Fibroblast of skin of back (primary cell): ENCODE data around the gene ALOX15B.
"Not testable (repeated sequence)": the region's sequence is repeated elsewhere in the genome, so short reads cannot be mapped to it uniquely, and the experiment has no call there.

Experiments
- DNase-seq: peaks from one replicate; pipeline ENCODE4 v3.0.0-alpha.2; 2013

Gene ALOX15B

GRCh38 chr17:8062807-8063483 is 24.1 kb downstream of the ALOX15B start:
- no peak for DNase-seq

GRCh38 chr17:8063761-8064534 is 25.1 kb downstream of the ALOX15B start:
- no peak for DNase-seq

- no peak for DNase-seq
Observed at GRCh38 chr17:8064561-8065019, 25.7 kb downstream of the ALOX15B start.

GRCh38 chr17:8066841-8067775 is 28.2 kb downstream of the ALOX15B start:
- DNase-seq, result no peak

- no peak for DNase-seq
Observed at GRCh38 chr17:8067806-8068205, 28.9 kb downstream of the ALOX15B start.

- no peak for DNase-seq
Observed at GRCh38 chr17:8068736-8069586, 30.1 kb downstream of the ALOX15B start.

GRCh38 chr17:8069587-8069860 is 30.7 kb downstream of the ALOX15B start:
- no peak for DNase-seq

GRCh38 chr17:8071496-8071895 is 32.6 kb downstream of the ALOX15B start:
- no peak for DNase-seq

- DNase-seq, result no peak
Observed at GRCh38 chr17:8072341-8072728, 33.5 kb downstream of the ALOX15B start.

- no peak for DNase-seq
Observed at GRCh38 chr17:8072729-8073461, 34.0 kb downstream of the ALOX15B start.

GRCh38 chr17:8073627-8074484 is 35.0 kb downstream of the ALOX15B start:
- DNase-seq, result peak; percentile 50

- DNase-seq, result no peak
Observed at GRCh38 chr17:8074554-8074953, 35.7 kb downstream of the ALOX15B start.

GRCh38 chr17:8075081-8075480 is 36.2 kb downstream of the ALOX15B start:
- DNase-seq, result no peak

GRCh38 chr17:8075574-8076342 is 36.9 kb downstream of the ALOX15B start:
- DNase-seq, result no peak

GRCh38 chr17:8076502-8077266 is 37.8 kb downstream of the ALOX15B start:
- no peak for DNase-seq

GRCh38 chr17:8077939-8078338 is 39.1 kb downstream of the ALOX15B start:
- DNase-seq, result not testable (repeated sequence)

- DNase-seq, result peak; percentile 55
Observed at GRCh38 chr17:8079291-8080207, 40.7 kb downstream of the ALOX15B start.
